GM06990 (cell line): ENCODE data around the gene AMH.
"Not testable (repeated sequence)": the region's sequence is repeated elsewhere in the genome, so short reads cannot be mapped to it uniquely, and the experiment has no call there.

Experiments
- DNase-seq: peaks from one replicate; pipeline ENCODE4 v3.0.0-alpha.2; 2011; ENCODE audit not compliant: insufficient read length; ENCODE audit errors: extremely low read depth
- H3K27me3 ChIP-seq: replicated peaks from 2 replicates; pipeline ENCODE4 v1.6.0; 2011; ENCODE audit warnings: low read length; ENCODE audit not compliant: control insufficient read depth, insufficient read depth
- H3K36me3 ChIP-seq: 2 replicates; pipeline ENCODE4 v1.5.1; 2011; ENCODE audit warnings: low read length; ENCODE audit not compliant: control insufficient read depth, insufficient read depth
- H3K4me3 ChIP-seq: replicated peaks from 2 replicates; pipeline ENCODE4 v1.5.1; 2011; ENCODE audit warnings: low read depth, mild to moderate bottlenecking, control low read depth, low read length
- TF ChIP-seq, protein P1 (sequence below): IDR thresholded peaks from 2 replicates; pipeline ENCODE4 v1.5.1; 2011; ENCODE audit warnings: low read length, control low read depth, mild to moderate bottlenecking, inconsistent platforms; ENCODE audit not compliant: insufficient read depth, poor library complexity, severe bottlenecking

Gene AMH

DNA sequence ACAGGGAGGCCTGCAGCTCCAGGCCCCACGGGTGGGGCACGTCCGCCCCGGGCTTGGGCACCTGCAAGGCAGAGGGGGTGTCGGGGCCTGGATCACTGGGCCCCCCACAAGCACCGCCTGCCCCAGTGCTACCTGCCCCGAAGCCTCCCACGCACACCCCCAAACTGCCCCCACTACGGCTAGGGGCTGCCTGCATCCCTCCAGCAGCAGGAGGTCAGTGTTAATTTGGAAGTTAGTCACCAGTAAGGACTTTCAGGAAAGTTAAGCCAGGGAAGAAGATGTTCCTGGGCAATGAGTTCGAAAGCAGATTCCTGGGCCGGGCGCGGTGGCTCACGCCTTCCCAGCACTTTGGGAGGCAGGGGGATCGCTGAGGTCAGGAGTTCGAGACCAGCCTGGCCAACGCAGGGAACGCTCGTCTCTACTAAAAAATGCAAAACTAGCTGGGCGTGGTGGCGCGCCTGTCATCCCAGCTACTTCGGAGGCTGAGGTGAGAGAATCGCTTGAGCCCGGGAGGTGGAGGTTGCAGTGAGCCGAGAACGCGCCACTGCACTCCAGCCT lies 27.4 kb downstream of the AMH start:
- DNase-seq = no peak
- TF ChIP-seq, protein P1, sequence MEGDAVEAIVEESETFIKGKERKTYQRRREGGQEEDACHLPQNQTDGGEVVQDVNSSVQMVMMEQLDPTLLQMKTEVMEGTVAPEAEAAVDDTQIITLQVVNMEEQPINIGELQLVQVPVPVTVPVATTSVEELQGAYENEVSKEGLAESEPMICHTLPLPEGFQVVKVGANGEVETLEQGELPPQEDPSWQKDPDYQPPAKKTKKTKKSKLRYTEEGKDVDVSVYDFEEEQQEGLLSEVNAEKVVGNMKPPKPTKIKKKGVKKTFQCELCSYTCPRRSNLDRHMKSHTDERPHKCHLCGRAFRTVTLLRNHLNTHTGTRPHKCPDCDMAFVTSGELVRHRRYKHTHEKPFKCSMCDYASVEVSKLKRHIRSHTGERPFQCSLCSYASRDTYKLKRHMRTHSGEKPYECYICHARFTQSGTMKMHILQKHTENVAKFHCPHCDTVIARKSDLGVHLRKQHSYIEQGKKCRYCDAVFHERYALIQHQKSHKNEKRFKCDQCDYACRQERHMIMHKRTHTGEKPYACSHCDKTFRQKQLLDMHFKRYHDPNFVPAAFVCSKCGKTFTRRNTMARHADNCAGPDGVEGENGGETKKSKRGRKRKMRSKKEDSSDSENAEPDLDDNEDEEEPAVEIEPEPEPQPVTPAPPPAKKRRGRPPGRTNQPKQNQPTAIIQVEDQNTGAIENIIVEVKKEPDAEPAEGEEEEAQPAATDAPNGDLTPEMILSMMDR = no peak
- no peak overlapping the region for H3K4me3 ChIP-seq
- peaks cover 11% of the 10 kb centered on the region for H3K36me3 ChIP-seq
- H3K27me3 ChIP-seq = no peaks in the 10 kb centered on the region

DNA sequence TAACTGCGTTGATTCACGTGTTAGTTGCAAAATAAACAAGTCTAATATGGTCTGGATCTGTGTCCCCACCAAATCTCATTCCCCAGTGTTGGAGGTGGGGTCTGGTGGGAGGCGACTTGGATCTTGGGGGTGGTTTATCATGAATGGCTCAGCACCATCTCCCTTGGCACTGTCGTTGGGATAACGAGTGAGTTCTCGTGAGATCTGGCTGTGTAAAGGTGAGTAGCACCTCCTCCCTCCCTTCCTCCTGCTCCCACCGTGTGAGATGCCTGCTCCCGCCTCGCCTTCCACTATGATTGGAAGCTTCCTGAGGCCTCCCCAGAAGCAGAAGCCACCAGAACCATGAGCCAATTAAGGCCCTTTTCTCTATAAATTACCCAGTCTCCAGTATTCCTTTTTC lies 28.0 kb downstream of the AMH start:
- Histone ChIP-seq H3K27me3 (no peaks in the 10 kb centered on the region), H3K4me3 (no peak overlapping the region), H3K36me3 (peaks cover 10% of the 10 kb centered on the region)
- DNase-seq = no peak
- TF ChIP-seq, protein P1 = no peak

DNA sequence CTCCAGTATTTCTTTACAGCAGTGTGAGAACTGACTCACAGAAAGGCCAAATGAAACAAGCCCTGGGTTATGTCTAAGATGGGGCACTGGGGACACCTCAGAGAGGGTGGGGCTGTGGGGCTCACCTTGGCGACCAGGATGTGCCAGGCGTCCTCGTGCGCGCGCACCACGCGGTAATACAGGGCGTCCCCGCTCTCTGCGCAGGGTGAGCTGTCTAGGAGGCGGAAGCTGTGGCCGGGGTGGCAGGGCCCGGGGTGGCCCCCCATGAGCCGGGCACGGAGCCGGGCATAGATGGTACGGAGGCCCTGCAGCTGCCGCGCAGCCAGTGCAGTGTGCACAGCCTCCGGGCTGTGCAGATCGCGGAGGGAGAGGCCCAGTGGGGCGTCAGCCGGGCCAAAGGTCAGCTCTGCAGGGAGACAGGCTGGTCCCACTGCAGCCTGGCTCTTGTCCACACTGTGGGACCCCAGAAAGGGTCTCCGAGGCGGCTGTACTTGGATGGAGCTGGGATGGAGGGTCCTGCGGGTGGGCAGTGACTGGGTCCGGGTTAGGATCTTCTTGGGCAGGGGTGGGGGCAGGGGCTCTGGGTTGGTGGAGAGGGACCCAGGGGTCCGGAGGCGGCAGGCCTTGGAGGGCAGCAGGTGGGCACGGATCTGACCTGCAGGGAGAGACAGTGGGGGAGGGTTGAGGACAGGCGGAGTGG lies 29.5 kb downstream of the AMH start:
- H3K4me3 ChIP-seq = no peak overlapping the region
- no peaks in the 10 kb centered on the region for H3K27me3 ChIP-seq
- no peak for DNase-seq
- peaks cover 9% of the 10 kb centered on the region for H3K36me3 ChIP-seq
- TF ChIP-seq, protein P1 = no peak

DNA sequence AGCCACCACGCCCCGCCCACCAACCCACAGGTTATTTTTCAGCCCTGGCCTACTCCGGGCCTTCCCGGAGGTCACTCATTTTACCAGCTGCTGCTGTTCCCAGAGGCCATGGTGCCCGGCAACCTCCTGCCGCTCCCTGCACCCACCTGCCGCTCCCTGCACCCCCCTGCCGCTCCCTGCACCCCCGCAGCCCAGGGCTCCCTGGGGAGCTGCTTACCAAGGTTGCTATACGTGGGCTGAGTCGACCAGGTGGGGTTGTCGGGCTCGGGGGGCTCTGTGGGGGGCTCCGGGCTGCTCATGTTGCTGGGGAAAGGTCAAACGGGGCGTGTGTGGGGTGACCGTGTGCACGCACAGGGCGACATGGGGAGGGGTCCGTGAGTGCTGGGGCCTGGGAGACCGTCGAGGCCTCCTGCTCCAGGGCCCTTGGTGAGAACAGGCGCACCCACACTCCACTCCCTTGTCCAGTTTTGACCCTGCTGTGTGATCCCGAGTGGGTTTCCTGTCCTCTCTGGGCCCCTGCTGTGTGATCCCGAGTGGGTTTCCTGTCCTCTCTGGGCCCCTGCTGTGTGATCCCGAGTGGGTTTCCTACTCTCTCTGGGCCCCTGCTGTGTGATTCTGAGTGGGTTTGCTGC lies 31.6 kb downstream of the AMH start:
- H3K36me3 ChIP-seq = peaks cover 4% of the 10 kb centered on the region
- no peak for DNase-seq
- H3K4me3 ChIP-seq = no peak overlapping the region
- no peaks in the 10 kb centered on the region for H3K27me3 ChIP-seq
- TF ChIP-seq, protein P1 = no peak

DNA sequence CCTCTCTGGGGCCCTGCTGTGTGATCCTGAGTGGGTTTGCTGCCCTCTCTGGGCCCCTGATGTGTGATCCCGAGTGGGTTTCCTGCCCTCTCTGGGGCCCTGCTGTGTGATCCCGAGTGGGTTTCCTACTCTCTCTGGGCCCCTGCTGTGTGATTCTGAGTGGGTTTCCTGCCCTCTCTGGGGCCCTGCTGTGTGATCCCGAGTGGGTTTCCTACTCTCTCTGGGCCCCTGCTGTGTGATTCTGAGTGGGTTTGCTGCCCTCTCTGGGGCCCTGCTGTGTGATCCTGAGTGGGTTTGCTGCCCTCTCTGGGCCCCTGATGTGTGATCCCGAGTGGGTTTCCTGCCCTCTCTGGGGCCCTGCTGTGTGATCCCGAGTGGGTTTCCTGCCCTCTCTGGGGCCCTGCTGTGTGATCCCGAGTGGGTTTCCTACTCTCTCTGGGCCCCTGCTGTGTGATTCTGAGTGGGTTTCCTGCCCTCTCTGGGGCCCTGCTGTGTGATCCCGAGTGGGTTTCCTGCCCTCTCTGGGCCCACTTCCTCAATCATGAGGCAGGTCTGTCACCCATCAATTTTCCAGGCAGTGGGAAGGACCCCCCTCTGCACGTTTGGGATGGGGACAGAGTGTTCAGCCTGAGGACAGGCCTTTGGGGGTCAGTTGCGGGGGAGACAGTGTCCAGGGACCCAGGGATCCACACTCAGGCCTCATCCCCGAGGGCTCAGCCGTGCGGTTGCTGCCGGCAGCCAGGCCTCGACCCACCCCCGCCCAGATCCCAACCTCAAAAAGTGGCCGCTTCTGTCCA lies 32.3 kb downstream of the AMH start:
- H3K27me3 ChIP-seq, H3K36me3 ChIP-seq, DNase-seq: not testable (repeated sequence)
- peak overlapping the region; percentile 19; the same call in 1 of the 2 replicates for H3K4me3 ChIP-seq
